Heart right ventricle (tissue), 16 donors: ENCODE data around the gene DNASE2. TPM values are rescaled to one million over a fixed set of nuclear protein-coding genes. Genes with fewer than 3 reads are reported as not detected.

Experiments
- ATAC-seq, 8 donors: fragments of 200-7000 bp; cut with Tn5 transposase; one replicate each; pipeline ENCODE4 v1.9.1; 2020; ENCODE audit warnings: mild to moderate bottlenecking in 8 of 8, moderate library complexity in 8 of 8, moderate number of reproducible peaks in 1 of 8
- DNase-seq, 2 donors: peaks; one replicate each; pipeline ENCODE4 v3.0.0-alpha.2; 2020
- H3K27ac ChIP-seq, 10 donors: fragments of 200-600 bp; sonication (generic) in 2 of 10; one replicate each; pipeline versions ENCODE4 v1.5.0 to v1.8.0; 2020 to 2022; ENCODE audit warnings: mild to moderate bottlenecking in 3 of 10
- H3K27me3 ChIP-seq, 7 donors: fragments of 200-600 bp; one replicate each; pipeline ENCODE4 v1.8.0; 2021 to 2022; ENCODE audit warnings: mild to moderate bottlenecking in 2 of 7
- H3K36me3 ChIP-seq, 9 donors: fragments of 200-600 bp; sonication (generic) in 1 of 9; one replicate each; pipeline versions ENCODE4 v1.5.0 to v1.8.0; 2020 to 2022; ENCODE audit warnings: mild to moderate bottlenecking in 2 of 9
- H3K4me1 ChIP-seq, 9 donors: fragments of 200-600 bp; sonication (generic) in 1 of 9; one replicate each; pipeline versions ENCODE4 v1.5.0 to v1.8.0; 2020 to 2022; ENCODE audit warnings: mild to moderate bottlenecking in 4 of 9
- H3K4me3 ChIP-seq, 10 donors: fragments of 200-600 bp; sonication (generic) in 2 of 10; one replicate each; pipeline versions ENCODE4 v1.5.0 to v1.8.0; 2020 to 2022; ENCODE audit warnings: mild to moderate bottlenecking in 7 of 10, moderate library complexity in 2 of 10
- H3K9me3 ChIP-seq, 11 donors: fragments of 200-600 bp in 10 of 11; sonication (generic) in 2 of 11; one replicate each; pipeline versions ENCODE4 v1.5.0 to v1.8.0; 2013 to 2022; ENCODE audit warnings: mild to moderate bottlenecking in 2 of 11, control low read depth in 1 of 11, moderate library complexity in 1 of 11
- CTCF ChIP-seq, 9 donors: fragments of 200-600 bp; sonication (generic) in 2 of 9; IDR thresholded peaks; one replicate each; pipeline versions ENCODE4 v1.5.0 to v1.8.0; 2021 to 2022; ENCODE audit warnings: antibody characterized with exemption in 9 of 9, mild to moderate bottlenecking in 5 of 9, moderate library complexity in 1 of 9
- WGBS, 2 donors: extraction: QIAGEN DNeasy Blood & Tissue Kit; methylation state at CpG; one replicate each; pipeline ENCODE4 v1.1.7; 2013; ENCODE audit warnings: inconsistent platforms in 1 of 2; 5-methylcytosine and 5-hydroxymethylcytosine counted together
- intact Hi-C, 10 donors: fragments of 100-400 bp; cut with DNase I; formaldehyde crosslinking; loops; one replicate each; pipeline versions ENCODE4 v1.11.1 to v1.14.2; 2022
- polyA plus RNA-seq, 2 donors: library from polyadenylated mRNA; stranded (reverse); fragments of 200-250 nt; gene quantifications; one replicate each; pipeline ENCODE4 v1.2.3, GENCODE V29; 2013
- total RNA-seq, 10 donors: library from RNA; stranded (reverse); fragmentation: NEBNext Ultra II Directional in 3 of 10; extraction: Animal tissue kit (Norgen Biotek cat#: 25700) in 3 of 10; gene quantifications; one replicate each; pipeline versions ENCODE4 v1.2.1 to v1.2.4, GENCODE V29; 2021 to 2023
- donor health status: Arrhythmogenic right ventricular cardiomyopathy.
- donor health status: ischemic (EF 13 %, LVEDD 7.1; RV severe dilation, severe dysfunction).
- donor health status: healthy with polysubstance abuse.
- donor health status: DM: no; HTN: yes; CAD: no.
- donor health status: DM: no; HTN: no; CAD: no.
- donor health status: ischemic (EF 25% LVEDD 6.9; RV normal size, moderate dysfunction).
- donor health status: ischemic (EF 25% LVEDD 5.7; RV mildly dilated, moderate dysfunction).
- donor health status: healthy.
- donor health status: DM: yes; HTN: yes; CAD: no.
- donor health status: Ischemic cardiomyopathy.
- donor health status: ischemic (EF 35%, LVEDD 5.7; RV mildly dilated, moderate dysfunction).
- donor health status: nonischemic (EF 11% LVEDD 7.7; RV severe dilation, severe dysfunction).
- donor health status: DM: yes; HTN: yes; CAD: no.
- donor health status: PGD.
- donor health status: ischemic (EF 29% LVEDD 5.4; RV normal size, mild dysfunction).
- donor health status: nonischemic (EF 23%, LVEDD 6.1; RV moderate dilation, normal function).

Gene DNASE2
- total and polyA plus RNA-seq, 12 donors, result 10.5 to 34.9 (median 19.9) TPM

- Histone ChIP-seq H3K4me1 (peaks cover 0 to 25% (median 14%) of the 10 kb centered on the region in 9 donors), H3K27me3 (peaks cover 16 to 100% (median 94%) of the 10 kb centered on the region in 7 donors), H3K4me3 (peak overlapping the region in 8 of 10 donors; percentile 8 to 33 (median 20)), H3K9me3 (no peaks in the 10 kb centered on the region), H3K27ac (no peak overlapping the region), H3K36me3 (no peaks in the 10 kb centered on the region)
- 22 to 24% methylated on average over 41 to 43 of the region's 43 CpGs for WGBS, 2 donors
- peak in 1 of 2 donors; percentile 38 for DNase-seq
- ATAC-seq, result peak in 6 of 8 donors; percentile 16 to 53 (median 36)
- no peak for TF ChIP-seq CTCF (IDR thresholded peaks at IDR 0.05)
- intact Hi-C loops, result loop anchor here in 4 of 10 donors (5.0 to 10.0 kb wide), 3 partner anchors 33 to 73 kb away; partner anchors contain the start of genes HOOK2 (in 1 of the 4) and RNASEH2A (in 1 of the 4)
These were observed 40.9 kb downstream of the DNASE2 start for GRCh38 chr19:12840091-12841079.

GRCh38 chr19:12838886-12839756 lies 42.1 kb downstream of the DNASE2 start:
- ATAC-seq (no peak), DNase-seq (no peak)
- Histone ChIP-seq H3K4me3 (peak overlapping the region in 5 of 10 donors; percentile 7 to 38 (median 27)), H3K27ac (no peak overlapping the region), H3K4me1 (peaks cover 0 to 30% (median 19%) of the 10 kb centered on the region in 9 donors), H3K27me3 (peaks cover 22 to 100% (median 99%) of the 10 kb centered on the region in 7 donors), H3K9me3 (no peaks in the 10 kb centered on the region), H3K36me3 (no peaks in the 10 kb centered on the region)
- intact Hi-C loops, result no loop called here
- TF ChIP-seq CTCF (IDR thresholded peaks at IDR 0.05), result no peak
- WGBS, 2 donors, result 22 to 23% methylated on average over 21 of the region's 21 CpGs

GRCh38 chr19:12838182-12838885 lies 42.9 kb downstream of the DNASE2 start, which contains the start of gene MAST1:
Gene MAST1, plus strand, starts transcription at chr19:12838515. Its CDS starts 58 bp downstream, at chr19:12838573.
- ATAC-seq, result peak in 7 of 8 donors; percentile 38 to 61 (median 49)
- Histone ChIP-seq H3K36me3 (no peaks in the 10 kb centered on the region), H3K9me3 (no peaks in the 10 kb centered on the region), H3K27me3 (peaks cover 29 to 100% (median 99%) of the 10 kb centered on the region in 7 donors), H3K4me3 (peak within 1 kb of the TSS in 8 of 10 donors; percentile 7 to 38 (median 31)), H3K4me1 (peaks cover 4 to 36% (median 23%) of the 10 kb centered on the region in 9 donors), H3K27ac (no peak within 1 kb of the TSS)
- TF ChIP-seq CTCF (IDR thresholded peaks at IDR 0.05), result peak; percentile 33 to 64 (median 37)
- 1% methylated on average over 27 to 55 of the region's 69 CpGs for whole genome bisulfite sequencing, 2 donors
- intact Hi-C loops, result no loop called here
- peak in 1 of 2 donors; percentile 25 for DNase-seq
